ENCODE data around the gene GRM7.

- no peak for TF ChIP-seq POLR2A (IDR thresholded peaks at IDR 0.05)
- TF ChIP-seq CTCF (IDR thresholded peaks at IDR 0.05 in 8 of 11, conservative IDR thresholded peaks at IDR 0.05 in 3 of 11): no peak
These were observed 770.0 kb downstream of the GRM7 start for GRCh38 chr3:7630925-7631324.
